IMR-90 (cell line): ENCODE data around the gene ECSCR. TPM values are rescaled to one million over a fixed set of nuclear protein-coding genes. Genes with fewer than 3 reads are reported as not detected.

Experiments
- ATAC-seq: fragments of 200-7000 bp; cut with Tn5 transposase; 2 replicates; pipeline ENCODE4 v1.9.1; 2020; ENCODE audit warnings: low read depth, mild to moderate bottlenecking, moderate library complexity
- BruUV-seq: library from RNA; stranded (reverse); fragments of 400-500 nt; replicated peaks from 2 replicates; lab custom pipeline; 2021; lab: Mats Ljungman, UMichigan
- CTCF ChIA-PET: fragments of 300-600 bp; formaldehyde crosslinking; extraction: SDS; loops from one replicate; lab custom pipeline; 2021; ENCODE audit warnings: antibody characterized with exemption; lab: Yijun Ruan, JAX
- POLR2A ChIA-PET: fragments of 300-600 bp; sonication (Branson Sonifier 250); formaldehyde crosslinking; loops from one replicate; lab custom pipeline; 2022; ENCODE audit warnings: antibody characterized with exemption; ENCODE audit not compliant: unreplicated experiment; lab: Charles Lee
- DNase-seq: peaks from one replicate; pipeline ENCODE4 v3.0.0; 2013
- H2AFZ ChIP-seq: replicated peaks from 2 replicates; pipeline ENCODE3; 2013; ENCODE audit warnings: low read length, mild to moderate bottlenecking; ENCODE audit not compliant: poor library complexity
- H2AK5ac ChIP-seq: 2 replicates; pipeline ENCODE4 v1.6.1; 2013; ENCODE audit warnings: low read depth, low read length, inconsistent platforms
- H2AK9ac ChIP-seq: replicated peaks from 2 replicates; pipeline ENCODE3; 2013; ENCODE audit warnings: mild to moderate bottlenecking, low read depth, low read length, moderate library complexity; ENCODE audit not compliant: poor library complexity
- H2BK120ac ChIP-seq: 2 replicates; pipeline ENCODE4 v1.6.1; 2013; ENCODE audit warnings: low read depth, low read length, inconsistent platforms
- H2BK15ac ChIP-seq: 3 replicates; pipeline ENCODE4 v1.6.1; 2013; ENCODE audit warnings: low read depth, low read length, inconsistent platforms
- H2BK20ac ChIP-seq: 2 replicates; pipeline ENCODE4 v1.6.1; 2013; ENCODE audit warnings: low read depth, mild to moderate bottlenecking, inconsistent platforms, low read length, moderate library complexity
- H2BK5ac ChIP-seq: 2 replicates; pipeline ENCODE4 v1.6.1; 2013; ENCODE audit warnings: mild to moderate bottlenecking, low read depth, low read length, inconsistent platforms; ENCODE audit not compliant: poor library complexity, severe bottlenecking
- H3K14ac ChIP-seq: replicated peaks from 2 replicates; pipeline ENCODE4 v1.6.1; 2013; ENCODE audit warnings: low read depth, low read length, inconsistent platforms
- H3K18ac ChIP-seq: 2 replicates; pipeline ENCODE4 v1.6.1; 2013; ENCODE audit warnings: low read depth, low read length, control low read depth
- H3K23ac ChIP-seq: 2 replicates; pipeline ENCODE4 v1.6.1; 2013; ENCODE audit warnings: low read depth, low read length, inconsistent platforms
- H3K27ac ChIP-seq: 2 replicates; pipeline ENCODE4 v1.5.1; 2013; ENCODE audit warnings: mild to moderate bottlenecking, control low read depth, low read length; ENCODE audit not compliant: insufficient read depth
- H3K27me3 ChIP-seq: 2 replicates; pipeline ENCODE4 v1.6.1; 2013; ENCODE audit warnings: low read length; ENCODE audit not compliant: control insufficient read depth, insufficient read depth
- H3K36me3 ChIP-seq: 2 replicates; pipeline ENCODE4 v1.6.1; 2013; ENCODE audit warnings: low read length, mixed read lengths; ENCODE audit not compliant: control insufficient read depth, insufficient read depth
- H3K4ac ChIP-seq: 2 replicates; pipeline ENCODE4 v1.6.1; 2013; ENCODE audit warnings: low read depth, low read length, inconsistent platforms
- H3K4me1 ChIP-seq: 2 replicates; pipeline ENCODE4 v1.6.1; 2013; ENCODE audit warnings: low read length, mixed read lengths; ENCODE audit not compliant: control insufficient read depth, insufficient read depth
- H3K4me2 ChIP-seq: 2 replicates; pipeline ENCODE4 v1.6.1; 2013; ENCODE audit warnings: low read depth, mild to moderate bottlenecking, control low read depth, low read length, moderate library complexity
- H3K4me3 ChIP-seq: 2 replicates; pipeline ENCODE4 v1.5.1; 2013; ENCODE audit warnings: low read depth, mild to moderate bottlenecking, control low read depth, low read length, moderate library complexity; ENCODE audit not compliant: insufficient read depth
- H3K56ac ChIP-seq: 2 replicates; pipeline ENCODE4 v1.6.1; 2013; ENCODE audit warnings: low read length, inconsistent platforms; ENCODE audit not compliant: insufficient read depth; ENCODE audit errors: extremely low read depth
- H3K79me1 ChIP-seq, 2 experiments: 2 replicates each; pipeline ENCODE4 v1.6.1; 2013; ENCODE audit warnings: low read length in 2 of 2, inconsistent platforms in 1 of 2, low read depth in 1 of 2
- H3K9ac ChIP-seq: 2 replicates; pipeline ENCODE4 v1.6.1; 2013; ENCODE audit warnings: low read depth, low read length, control low read depth
- H3K9me1 ChIP-seq: 2 replicates; pipeline ENCODE4 v1.6.1; 2013; ENCODE audit warnings: low read length, inconsistent platforms; ENCODE audit not compliant: insufficient read depth
- H3K9me3 ChIP-seq: 2 replicates; pipeline ENCODE4 v1.6.1; 2013; ENCODE audit warnings: low read length; ENCODE audit not compliant: control insufficient read depth, insufficient read depth
- H4K20me1 ChIP-seq: 2 replicates; pipeline ENCODE4 v1.6.1; 2013; ENCODE audit warnings: low read length, inconsistent platforms; ENCODE audit not compliant: insufficient read depth
- H4K5ac ChIP-seq: 2 replicates; pipeline ENCODE4 v1.6.1; 2013; ENCODE audit warnings: mild to moderate bottlenecking, low read depth, low read length, control low read depth
- H4K8ac ChIP-seq, 2 experiments: 2 replicates each; pipeline ENCODE4 v1.6.1; 2013; ENCODE audit warnings: low read depth in 2 of 2, low read length in 2 of 2, control low read depth in 1 of 2, inconsistent platforms in 1 of 2
- H4K91ac ChIP-seq: 2 replicates; pipeline ENCODE4 v1.6.1; 2013; ENCODE audit warnings: low read depth, low read length, inconsistent platforms; ENCODE audit not compliant: insufficient read depth
- BHLHE40 ChIP-seq: fragments of 150-350 bp; IDR thresholded peaks from 2 replicates; pipeline ENCODE4 v1.6.1; 2016; ENCODE audit warnings: mild to moderate bottlenecking, low read depth, low read length
- CEBPB ChIP-seq: IDR thresholded peaks from 2 replicates; pipeline ENCODE4 v1.6.1; 2012; ENCODE audit warnings: low read depth, low read length, improper control_type of control experiment
- CHD1 ChIP-seq: IDR thresholded peaks from 2 replicates; pipeline ENCODE4 v1.6.1; 2012; ENCODE audit warnings: low read depth, low read length, improper control_type of control experiment
- CTCF ChIP-seq: conservative IDR thresholded peaks from 2 replicates; pipeline ENCODE4 v1.5.1; 2012; ENCODE audit warnings: mild to moderate bottlenecking, low read depth, low read length, improper control_type of control experiment
- ELK1 ChIP-seq: fragments of 150-350 bp; IDR thresholded peaks from 2 replicates; pipeline ENCODE4 v1.6.1; 2016; ENCODE audit warnings: low read depth, mild to moderate bottlenecking, low read length, moderate library complexity, borderline replicate concordance
- FOS ChIP-seq: fragments of 150-350 bp; IDR thresholded peaks from 2 replicates; pipeline ENCODE4 v1.6.1; 2016; ENCODE audit warnings: low read depth, low read length
- MAFK ChIP-seq: IDR thresholded peaks from 2 replicates; pipeline ENCODE4 v1.6.1; 2012; ENCODE audit warnings: low read depth, low read length, improper control_type of control experiment
- MAZ ChIP-seq: IDR thresholded peaks from 2 replicates; pipeline ENCODE4 v1.6.1; 2012; ENCODE audit warnings: low read depth, mild to moderate bottlenecking, low read length, improper control_type of control experiment, moderate library complexity, borderline replicate concordance
- MXI1 ChIP-seq: IDR thresholded peaks from 2 replicates; pipeline ENCODE4 v1.6.1; 2012; ENCODE audit warnings: low read depth, mild to moderate bottlenecking, low read length, moderate library complexity, borderline replicate concordance
- POLR2A ChIP-seq: IDR thresholded peaks from 2 replicates; pipeline ENCODE4 v1.6.1; 2012; ENCODE audit warnings: mild to moderate bottlenecking, low read depth, low read length
- RAD21 ChIP-seq: IDR thresholded peaks from 2 replicates; pipeline ENCODE4 v1.6.1; 2012; ENCODE audit warnings: low read length, improper control_type of control experiment
- RFX5 ChIP-seq: IDR thresholded peaks from 2 replicates; pipeline ENCODE4 v1.8.0; 2012; ENCODE audit warnings: low read depth, mild to moderate bottlenecking, low read length, moderate library complexity
- USF2 ChIP-seq: fragments of 150-350 bp; IDR thresholded peaks from 2 replicates; pipeline ENCODE4 v1.6.1; 2017; ENCODE audit warnings: mild to moderate bottlenecking, antibody characterized with exemption, low read length, low read depth
- WGBS, 2 experiments: methylation state at CpG; one replicate each; pipeline versions ENCODE4 v1.1.5 to v1.1.7; 2013; ENCODE audit warnings: missing lambda C conversion rate in 2 of 2; ENCODE audit not compliant: insufficient read length in 1 of 2; ENCODE audit errors: extremely low coverage in 2 of 2; 5-methylcytosine and 5-hydroxymethylcytosine counted together
- dilution Hi-C: fragments of 300-500 bp; cut with HindIII; formaldehyde crosslinking; loops from one replicate; pipeline ENCODE4 v1.14.3; 2018; ENCODE audit warnings: low sequenced_read_pairs; ENCODE audit not compliant: unreplicated experiment
- in situ Hi-C: fragments of 300-500 bp; cut with MboI; formaldehyde crosslinking; loops from 3 replicates; pipeline ENCODE4 v1.14.3; 2019; ENCODE audit warnings: low sequenced_read_pairs, inconsistent platforms, mixed read lengths
- intact Hi-C: fragments of 100-400 bp; cut with micrococcal nuclease; formaldehyde crosslinking; loops from 2 replicates; pipeline ENCODE4 v1.10.0; 2022
- polyA plus RNA-seq, 3 experiments: library from polyadenylated mRNA; depleted of rRNA; stranded (reverse); fragments of >200 nt; gene quantifications; 2 replicates each; pipeline ENCODE4 v1.2.3, GENCODE V29; 2012; ENCODE audit warnings: low replicate concordance in 1 of 3
- total RNA-seq: library from RNA; depleted of rRNA; stranded (reverse); fragments of >200 nt; gene quantifications from 2 replicates; pipeline ENCODE4 v1.2.3, GENCODE V29; 2012

ECSCR gene
- total and polyA plus RNA-seq, 2 of the 4 experiments (the other 2 are of a cell fraction) = 3.6 to 3.9 TPM

- Histone ChIP-seq H4K20me1 (no peaks in the 10 kb centered on the region), H2AK9ac (peak overlapping the region; percentile 55), H3K56ac (no peak overlapping the region), H3K27me3 (no peaks in the 10 kb centered on the region), H3K4me2 (no peak overlapping the region), H3K9ac (no peak overlapping the region), H4K5ac (no peak overlapping the region), H3K9me1 (peaks cover 25% of the 10 kb centered on the region), H2BK20ac (0 out of 2 replicates have a peak overlapping the region, but pooled peaks have one; percentile 35), H3K9me3 (no peaks in the 10 kb centered on the region), H3K18ac (no peak overlapping the region), H3K4me1 (no peaks in the 10 kb centered on the region; the same call in 1 of the 2 replicates), H3K14ac (peak overlapping the region; percentile 45; the same call in 1 of the 2 replicates), H2BK5ac (peak overlapping the region; percentile 93), H2BK15ac (peak overlapping the region; percentile 68; the same call in 2 of the 3 replicates), H2AK5ac (peak overlapping the region; percentile 93), H2AFZ (peak overlapping the region; percentile 21), H4K91ac (no peak overlapping the region), H3K79me1 (no peaks in the 10 kb centered on the region), H3K36me3 (no peaks in the 10 kb centered on the region), H3K4ac (no peak overlapping the region; the same call in 1 of the 2 replicates), H4K8ac (no peak overlapping the region), H3K23ac (no peak overlapping the region), H3K4me3 (no peak overlapping the region), H2BK120ac (peak overlapping the region; percentile 8; the same call in 1 of the 2 replicates), H3K27ac (no peak overlapping the region)
- BruUV-seq = no TSS peak
- TF ChIP-seq CEBPB = no peak
- no peak for TF ChIP-seq RFX5
- TF ChIP-seq MAFK = no peak
- no peak for TF ChIP-seq USF2
- no peak for TF ChIP-seq POLR2A
- no peak for TF ChIP-seq MXI1
- TF ChIP-seq RAD21 = no peak
- no peak for TF ChIP-seq CTCF
- no peak for TF ChIP-seq BHLHE40
- TF ChIP-seq ELK1 = no peak
- TF ChIP-seq CHD1 = no peak
- TF ChIP-seq MAZ = no peak
- no peak for TF ChIP-seq FOS
- ChIA-PET POLR2A (no interaction called here), CTCF (no interaction called here)
- DNase-seq (no peak), ATAC-seq (no peak)
- intact Hi-C loops (no loop called here), in situ Hi-C loops (no loop called here), dilution Hi-C loops (no loop called here)
- 62 to 100% methylated on average over 1 to 3 of the region's 3 CpGs for WGBS, 2 experiments
These were observed 10.5 kb downstream of the ECSCR start for GRCh38 chr5:139451878-139452660.
